Hepatocyte (in vitro differentiated cells): ENCODE results near the gene RPL35.

Source experiments
- CTCF ChIP-seq: fragments of 200-600 bp; sonication (generic); IDR thresholded peaks from 2 replicates; pipeline ENCODE4 v1.5.1; 2016; ENCODE audit warnings: antibody characterized with exemption, mild to moderate bottlenecking; ENCODE audit not compliant: poor library complexity
- EZH2phosphoT487 ChIP-seq: fragments of 200-600 bp; sonication (generic); IDR thresholded peaks from one replicate; pipeline ENCODE4 v1.6.1; 2018; ENCODE audit warnings: antibody characterized with exemption, mild to moderate bottlenecking, low read depth, moderate library complexity; ENCODE audit not compliant: unreplicated experiment, severe bottlenecking

GRCh38 chr9:124828489-124829333, 33.0 kb downstream of the RPL35 start:
- no peak for TF ChIP-seq EZH2phosphoT487
- no peak for TF ChIP-seq CTCF
